Fibroblast of lung (primary cell): ENCODE results near the gene RNF123. TPM values are rescaled to one million over a fixed set of nuclear protein-coding genes. Genes with fewer than 3 reads are reported as not detected.

ENCODE experiments used
- DNase-seq, 2 donors: peaks; one replicate each; pipeline versions ENCODE4 v3.0.0 to v3.0.0-alpha.2; 2010; ENCODE audit warnings: low read depth in 2 of 2
- H2AFZ ChIP-seq: 2 replicates; pipeline ENCODE4 v1.5.1; 2012; ENCODE audit warnings: low read length, control low read depth, inconsistent platforms
- H3K27ac ChIP-seq: 2 replicates; pipeline ENCODE4 v1.5.1; 2011; ENCODE audit warnings: low read length, control low read depth; ENCODE audit not compliant: insufficient read depth
- H3K27me3 ChIP-seq: 2 replicates; pipeline ENCODE4 v1.5.1; 2011; ENCODE audit warnings: mild to moderate bottlenecking, low read length; ENCODE audit not compliant: control insufficient read depth, insufficient read depth
- H3K36me3 ChIP-seq: 2 replicates; pipeline ENCODE4 v1.5.1; 2011; ENCODE audit warnings: low read length; ENCODE audit not compliant: control insufficient read depth, insufficient read depth
- H3K4me1 ChIP-seq: 2 replicates; pipeline ENCODE4 v1.5.1; 2011; ENCODE audit warnings: low read length; ENCODE audit not compliant: control insufficient read depth, insufficient read depth; ENCODE audit errors: extremely low read depth
- H3K4me2 ChIP-seq: 2 replicates; pipeline ENCODE4 v1.5.1; 2011; ENCODE audit warnings: low read length, control low read depth; ENCODE audit not compliant: insufficient read depth; ENCODE audit errors: extremely low read depth
- H3K4me3 ChIP-seq, 4 experiments: fragments of 200-600 bp in 1 of 4; sonication (generic) in 1 of 4; replicated peaks in 1 of 4; 2 replicates each; pipeline ENCODE4 v1.5.1; 2011 to 2016; ENCODE audit warnings: low read length in 4 of 4, low read depth in 3 of 4, mild to moderate bottlenecking in 3 of 4, control low read depth in 2 of 4, inconsistent platforms in 1 of 4, mixed read lengths in 1 of 4; ENCODE audit not compliant: insufficient read depth in 1 of 4; ENCODE audit errors: control extremely low read depth in 1 of 4
- H3K79me2 ChIP-seq: 2 replicates; pipeline ENCODE4 v1.5.1; 2012; ENCODE audit warnings: mild to moderate bottlenecking, low read length, inconsistent platforms; ENCODE audit not compliant: control insufficient read depth, insufficient read depth
- H3K9ac ChIP-seq: 2 replicates; pipeline ENCODE4 v1.5.1; 2011; ENCODE audit warnings: mild to moderate bottlenecking, low read length, control low read depth; ENCODE audit not compliant: insufficient read depth
- H3K9me3 ChIP-seq: 2 replicates; pipeline ENCODE4 v1.5.1; 2012; ENCODE audit warnings: low read depth, low read length; ENCODE audit not compliant: control insufficient read depth, insufficient read depth
- H4K20me1 ChIP-seq: 2 replicates; pipeline ENCODE4 v1.5.1; 2011; ENCODE audit warnings: low read length; ENCODE audit not compliant: control insufficient read depth, insufficient read depth; ENCODE audit errors: extremely low read depth
- CTCF ChIP-seq, 2 donors: IDR thresholded peaks in 1 of 2; conservative IDR thresholded peaks in 1 of 2; 1 replicate in 1 of 2; 2 replicates in 1 of 2; pipeline ENCODE4 v1.5.1; 2011 to 2012; ENCODE audit warnings: low read length in 2 of 2, control low read depth in 1 of 2, inconsistent platforms in 1 of 2, low read depth in 1 of 2, mild to moderate bottlenecking in 1 of 2
- EZH2 ChIP-seq: IDR thresholded peaks from 2 replicates; pipeline ENCODE4 v1.5.1; 2012; ENCODE audit warnings: low read length, control low read depth, mild to moderate bottlenecking; ENCODE audit errors: missing control alignments
- polyA plus RNA-seq, 2 donors: library from polyadenylated mRNA; depleted of rRNA in 1 of 2; stranded (reverse) in 1 of 2; unstranded in 1 of 2; fragments of >200 nt; gene quantifications; 2 replicates each; pipeline ENCODE4 v1.2.1, GENCODE V29; 2011 to 2012; ENCODE audit warnings: missing spikeins in 1 of 2
- total RNA-seq: library from RNA; depleted of rRNA; stranded (reverse); fragments of >200 nt; gene quantifications from 2 replicates; pipeline ENCODE4 v1.2.1, GENCODE V29; 2014

The RNF123 gene
- total and polyA plus RNA-seq, 2 donors (not counting 1 experiment from before 2014, with no cell fraction given), result 16.5 to 27.1 TPM

GRCh38 chr3:49722896-49723295 is 33.5 kb downstream of the RNF123 start:
- no peaks in the 10 kb centered on the region for H4K20me1 ChIP-seq
- no peak for DNase-seq
- H3K4me1 ChIP-seq, result peaks cover 13% of the 10 kb centered on the region
- no peaks in the 10 kb centered on the region for H3K27me3 ChIP-seq
- no peak for TF ChIP-seq CTCF (conservative IDR thresholded peaks at IDR 0.05 in 1 of 2, IDR thresholded peaks at IDR 0.05 in 1 of 2; ENCODE audit: low read depth in 1 of 2, low read length in 2 of 2)
- no peak for TF ChIP-seq EZH2
- H2AFZ ChIP-seq, result no peak overlapping the region
- H3K9ac ChIP-seq, result peak overlapping the region; percentile 95
- H3K79me2 ChIP-seq, result peaks cover 16% of the 10 kb centered on the region
- no peaks in the 10 kb centered on the region for H3K9me3 ChIP-seq
- H3K36me3 ChIP-seq, result peaks cover 33% of the 10 kb centered on the region
- peak overlapping the region; percentile 86 to 99 (median 98) for H3K4me3 ChIP-seq
- peak overlapping the region; percentile 81 for H3K4me2 ChIP-seq
- peak overlapping the region; percentile 97 for H3K27ac ChIP-seq

GRCh38 chr3:49723296-49723627 is 33.9 kb downstream of the RNF123 start:
- H3K79me2 ChIP-seq, result peaks cover 16% of the 10 kb centered on the region
- H3K4me3 ChIP-seq, result peak overlapping the region; percentile 86 to 99 (median 98)
- H3K36me3 ChIP-seq, result peaks cover 34% of the 10 kb centered on the region
- TF ChIP-seq EZH2, result no peak
- TF ChIP-seq CTCF (conservative IDR thresholded peaks at IDR 0.05 in 1 of 2, IDR thresholded peaks at IDR 0.05 in 1 of 2; ENCODE audit: low read depth in 1 of 2, low read length in 2 of 2), result no peak
- peak overlapping the region; percentile 95 for H3K9ac ChIP-seq
- peak overlapping the region; percentile 97 for H3K27ac ChIP-seq
- H3K4me2 ChIP-seq, result peak overlapping the region; percentile 81
- H3K4me1 ChIP-seq, result peaks cover 13% of the 10 kb centered on the region
- no peaks in the 10 kb centered on the region for H3K9me3 ChIP-seq
- H2AFZ ChIP-seq, result peak overlapping the region; percentile 8
- H4K20me1 ChIP-seq, result no peaks in the 10 kb centered on the region
- H3K27me3 ChIP-seq, result no peaks in the 10 kb centered on the region
- DNase-seq, result peak; percentile 21 to 55

GRCh38 chr3:49723628-49724551 is 34.5 kb downstream of the RNF123 start, which contains the start of gene GMPPB:
TSS of gene GMPPB (minus strand) at chr3:49723951. CDS start at chr3:49723726, 225 bp downstream.
- no peaks in the 10 kb centered on the region for H3K9me3 ChIP-seq
- H2AFZ ChIP-seq, result peak within 1 kb of the TSS; percentile 51
- peaks cover 34% of the 10 kb centered on the region for H3K36me3 ChIP-seq
- H3K9ac ChIP-seq, result peak within 1 kb of the TSS; percentile 95
- H3K27ac ChIP-seq, result peak within 1 kb of the TSS; percentile 97
- no peaks in the 10 kb centered on the region for H3K27me3 ChIP-seq
- peaks cover 16% of the 10 kb centered on the region for H3K79me2 ChIP-seq
- no peaks in the 10 kb centered on the region for H4K20me1 ChIP-seq
- peaks cover 12% of the 10 kb centered on the region for H3K4me1 ChIP-seq
- peak within 1 kb of the TSS; percentile 90 for H3K4me2 ChIP-seq
- peak within 1 kb of the TSS; percentile 86 to 99 (median 98) for H3K4me3 ChIP-seq
- no peak for TF ChIP-seq CTCF (conservative IDR thresholded peaks at IDR 0.05 in 1 of 2, IDR thresholded peaks at IDR 0.05 in 1 of 2; ENCODE audit: low read depth in 1 of 2, low read length in 2 of 2)
- TF ChIP-seq EZH2, result no peak
- peak; percentile 96 for DNase-seq
